Limb (tissue), 2 donors: Measurements from ENCODE around the gene POLA2.
A peak's percentile ranks its signal among the peaks of the same experiment; 100 is the strongest.

ENCODE experiments used
- DNase-seq, 2 donors: peaks; one replicate each; pipeline ENCODE4 v3.0.0-alpha.2; 2016; ENCODE audit errors: extremely low spot score in 2 of 2

POLA2 gene

GRCh38 chr11:65305501-65306268, 43.9 kb downstream of the POLA2 start:
- DNase-seq, result no peak

DNA sequence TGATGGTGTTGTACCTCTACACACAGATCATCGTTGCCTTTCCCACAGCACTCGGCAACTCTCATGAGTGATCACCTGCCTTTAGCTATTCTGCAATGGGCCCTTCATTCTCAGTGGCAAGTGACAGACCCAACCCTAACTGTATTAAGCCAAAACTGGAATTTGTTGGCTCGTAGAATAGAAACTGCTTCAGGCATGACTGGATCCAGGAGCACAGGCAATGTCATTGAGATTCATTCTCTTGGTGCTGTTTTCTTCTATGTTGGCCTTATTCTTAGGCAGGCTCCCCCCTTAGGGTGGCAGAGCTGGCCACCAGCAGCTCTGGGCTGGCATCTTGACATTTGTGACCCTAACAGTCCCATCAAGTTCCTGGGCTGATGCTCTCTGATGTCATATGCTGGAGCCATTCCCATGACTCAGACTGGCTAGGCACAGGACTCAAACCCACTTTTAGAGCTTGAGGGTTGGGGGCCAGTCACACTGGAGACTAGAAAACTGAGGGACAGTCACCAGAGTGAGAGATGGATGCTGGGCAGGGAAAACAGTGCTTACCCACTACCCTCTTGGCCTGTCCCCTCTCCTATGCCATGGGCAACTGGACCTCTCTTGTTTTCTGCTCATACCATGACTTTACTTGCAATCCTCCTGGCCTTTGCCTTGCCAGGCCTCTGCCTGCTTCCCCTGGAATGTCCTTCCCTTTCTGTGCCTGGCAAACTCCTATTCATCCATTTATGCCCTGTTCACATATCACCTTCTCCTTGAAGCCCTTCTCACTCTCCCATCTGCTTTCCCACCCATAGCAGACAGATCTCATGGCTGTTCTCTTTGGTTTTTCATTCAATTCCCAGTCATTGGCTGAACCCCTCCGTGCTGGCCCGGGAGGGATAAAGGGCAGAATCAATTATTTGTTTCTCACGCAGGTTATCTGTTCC, 45.8 kb downstream of the POLA2 start:
- no peak for DNase-seq

DNA sequence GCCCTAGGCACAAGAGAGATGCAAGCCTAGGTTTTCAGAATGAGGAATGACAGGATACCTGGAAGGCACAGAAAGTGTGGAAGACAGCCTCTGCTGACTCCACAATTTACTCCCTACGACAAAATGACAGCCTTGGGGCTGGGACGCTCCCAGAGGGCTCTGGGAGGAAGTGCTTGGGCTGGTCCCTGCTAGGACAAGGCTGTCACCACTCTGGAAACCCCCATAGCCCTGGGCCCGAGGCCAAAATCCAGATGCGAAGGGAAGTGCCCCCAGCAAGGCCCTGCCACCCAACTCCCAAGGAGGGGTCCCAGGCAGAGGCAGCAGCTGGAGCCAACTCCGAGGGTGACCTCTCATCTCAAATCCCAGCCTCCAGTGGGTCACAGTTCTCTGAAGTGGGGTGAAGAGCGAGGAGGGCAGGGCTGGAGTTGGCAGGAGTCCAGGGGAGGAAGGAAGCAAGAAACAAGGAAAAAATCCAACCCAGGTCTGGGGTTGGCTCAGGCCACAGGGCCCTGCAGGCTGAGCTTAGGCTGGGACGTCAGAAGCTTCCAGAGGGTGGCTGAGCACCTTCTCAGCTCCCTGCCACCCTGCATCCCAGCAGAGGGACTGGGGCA, 46.6 kb downstream of the POLA2 start:
- no peak for DNase-seq

DNA sequence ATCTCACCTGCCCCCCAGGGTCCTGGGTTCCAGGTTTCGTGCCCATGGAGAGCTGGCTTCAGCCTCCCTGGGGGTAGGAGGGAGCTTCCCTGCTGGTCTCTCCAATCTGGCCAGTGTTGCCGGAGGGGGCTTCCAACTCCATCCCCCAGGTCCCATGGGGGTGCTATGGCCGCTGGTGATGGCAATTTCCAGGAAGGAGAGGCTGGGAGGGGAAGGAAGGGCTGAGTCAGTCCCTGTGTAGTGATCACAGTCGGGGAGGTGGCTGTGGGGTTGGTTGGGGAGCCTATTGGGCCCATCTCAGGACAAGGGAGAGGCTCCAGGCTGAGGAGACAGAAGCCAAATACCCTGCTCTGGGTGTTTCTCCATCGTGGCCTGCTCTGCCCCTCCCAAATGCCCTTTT, 47.2 kb downstream of the POLA2 start:
- no peak for DNase-seq

- no peak for DNase-seq
Observed at GRCh38 chr11:65310215-65310614, 48.5 kb downstream of the POLA2 start.

- DNase-seq, result no peak
Observed at GRCh38 chr11:65310736-65311135, 49.0 kb downstream of the POLA2 start.

DNA sequence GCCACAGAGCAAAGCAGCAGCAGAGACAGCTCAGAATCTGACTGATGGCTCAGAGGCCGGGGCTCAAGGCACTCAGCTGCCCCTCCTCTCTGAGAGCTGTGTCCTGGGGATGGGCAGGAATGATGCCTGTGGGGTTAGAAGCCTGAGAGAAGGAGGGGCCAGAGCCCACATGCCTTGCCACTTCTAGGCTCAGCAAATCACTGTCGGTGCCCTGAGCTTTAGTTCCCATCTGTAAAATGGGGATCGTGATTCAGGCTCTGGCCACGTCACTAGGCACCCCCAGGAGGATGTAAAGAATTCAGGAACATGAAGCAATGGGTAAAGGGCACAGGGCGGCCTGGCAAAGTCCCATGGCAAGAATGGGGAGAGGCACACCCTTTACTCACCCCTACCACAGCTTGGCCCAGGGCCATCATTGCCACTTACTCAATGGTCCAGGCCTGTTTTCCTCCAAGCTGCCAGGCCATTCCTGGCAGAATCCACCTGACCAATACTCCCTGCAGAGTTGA, 49.5 kb downstream of the POLA2 start:
- no peak for DNase-seq

DNA sequence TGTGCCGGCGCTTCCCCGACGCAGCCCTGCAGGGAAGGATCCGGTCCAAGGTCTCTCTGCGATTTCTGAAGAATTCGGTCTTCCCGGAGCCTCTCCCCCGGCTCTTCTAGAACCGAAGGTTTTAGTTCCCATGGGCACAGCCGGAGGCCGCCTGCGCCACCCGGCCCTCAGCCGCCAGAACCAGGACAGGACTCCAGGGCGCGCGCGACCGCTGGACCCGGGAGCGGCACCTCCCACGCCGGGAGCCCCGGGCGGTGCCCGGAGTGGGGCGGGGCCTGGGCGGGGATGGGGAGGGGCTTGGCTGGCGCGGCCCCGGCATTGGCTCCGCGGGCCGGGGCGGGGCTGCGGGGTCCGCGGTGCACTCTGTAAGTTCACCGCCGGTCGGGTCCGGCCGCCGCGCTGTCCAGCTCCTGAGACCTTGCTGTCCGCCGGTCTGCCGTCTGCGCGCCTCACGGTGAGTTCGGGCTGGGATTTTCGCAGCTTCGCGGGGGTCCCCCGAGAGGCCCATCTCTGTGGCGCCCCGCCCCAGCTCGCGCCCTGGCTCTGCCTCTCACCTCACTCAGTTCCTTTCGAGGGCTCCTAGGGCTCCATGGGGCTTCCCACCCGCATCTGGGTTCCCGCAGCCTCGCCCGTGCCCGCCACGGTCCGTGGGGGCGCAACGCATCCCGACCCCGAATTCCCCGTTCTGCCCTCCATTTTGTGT, 52.9 kb downstream of the POLA2 start, which contains the start of gene CDC42EP2:
TSS of gene CDC42EP2 (plus strand) at position 366 of the 703 bp plus-strand sequence. CDS start 6,033 bp downstream, outside the sequence.
- DNase-seq, result peak; percentile 80 to 89

DNA sequence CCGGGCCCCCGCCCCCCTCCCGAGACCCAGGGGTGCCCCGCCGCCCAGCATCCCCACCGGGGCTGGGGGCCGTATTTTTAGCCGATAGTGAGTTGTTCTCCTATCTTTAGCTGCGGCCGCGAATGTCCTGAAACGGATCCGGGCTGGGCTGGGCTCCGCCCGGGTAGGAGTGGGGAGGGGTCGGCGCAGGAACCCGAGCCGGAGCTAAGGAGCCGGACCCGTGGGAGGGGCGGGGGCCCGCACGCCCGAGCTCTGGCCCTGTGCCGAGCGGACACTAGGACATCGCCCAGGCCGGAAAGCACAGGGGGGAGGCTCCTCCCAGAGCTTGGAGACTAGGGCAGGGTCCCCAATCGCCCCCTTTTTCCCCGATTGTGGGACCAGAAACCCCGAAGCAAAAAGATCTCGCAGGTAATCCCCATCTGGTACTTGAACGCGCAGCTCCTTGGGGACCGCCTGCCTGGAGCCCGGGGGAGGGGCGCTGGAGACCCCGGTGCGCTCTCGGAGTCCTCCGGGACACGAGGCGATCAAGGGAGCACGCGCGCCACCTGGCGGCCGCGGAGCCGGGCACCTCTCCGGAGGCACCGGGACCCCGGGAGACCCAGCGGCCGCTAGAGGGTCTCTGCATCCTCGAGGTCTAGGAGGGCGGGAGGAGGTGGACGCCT, 53.6 kb downstream of the POLA2 start:
- DNase-seq, result peak; percentile 83 to 93

DNA sequence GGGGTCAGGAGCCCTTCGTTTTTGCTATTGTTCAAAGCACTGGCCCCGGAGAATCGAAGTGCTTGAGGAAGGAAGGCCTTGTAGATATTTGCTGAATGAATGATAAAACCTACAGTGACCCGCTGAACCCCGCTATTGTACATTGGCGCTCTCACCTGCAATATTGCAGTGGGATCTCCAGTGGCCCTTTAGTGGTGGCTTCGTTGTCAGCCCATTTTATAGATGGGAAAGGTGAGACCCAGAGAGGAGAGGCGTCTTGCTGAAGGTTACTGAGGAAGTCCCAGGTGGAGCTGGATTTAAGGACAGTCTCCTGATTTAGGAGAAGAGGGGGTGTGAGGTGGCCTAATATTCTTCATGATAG, 54.1 kb downstream of the POLA2 start:
- no peak for DNase-seq

DNA sequence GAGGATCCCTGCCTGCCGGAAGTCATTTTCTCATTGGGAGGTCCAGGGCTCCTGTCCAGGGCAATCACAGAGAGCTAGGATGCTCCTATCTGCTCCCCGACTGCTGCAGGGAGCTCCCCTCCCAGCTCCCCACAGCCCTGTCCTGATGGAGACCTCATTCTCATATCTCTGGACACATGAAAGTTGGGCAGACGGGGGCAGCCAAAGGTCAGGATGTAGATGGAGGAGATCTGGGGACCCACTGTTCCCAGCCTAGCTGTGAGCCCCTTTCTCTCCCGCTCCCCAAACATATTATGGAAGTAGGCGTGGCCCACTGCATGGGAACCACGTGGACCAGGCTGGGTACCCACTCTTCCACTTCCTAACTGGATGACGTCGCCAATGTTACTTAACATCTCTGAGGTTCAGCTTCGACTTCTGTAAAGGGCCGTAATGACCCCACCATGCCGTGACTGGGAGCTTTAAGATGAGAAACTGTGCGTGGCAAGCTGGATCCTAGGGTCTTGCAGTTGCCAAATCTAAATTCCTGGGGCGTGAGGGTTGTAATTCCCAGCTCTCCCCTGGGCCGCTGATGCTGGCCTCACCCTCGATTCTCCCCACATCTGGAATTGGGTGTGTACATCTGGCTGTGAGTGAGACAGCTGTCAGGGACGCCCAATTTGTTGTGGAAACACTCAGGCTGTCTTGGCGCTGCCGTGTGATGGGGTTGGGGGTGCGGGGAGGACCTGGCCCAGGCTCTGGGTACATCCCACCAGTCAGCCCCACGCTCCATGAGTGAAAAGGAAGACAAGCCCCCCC, 54.7 kb downstream of the POLA2 start:
- DNase-seq, result peak in 1 of 2 donors; percentile 83

- peak; percentile 44 to 75 for DNase-seq
Observed at GRCh38 chr11:65317025-65317786, 55.4 kb downstream of the POLA2 start.

GRCh38 chr11:65320386-65321075, 58.8 kb downstream of the POLA2 start:
- no peak for DNase-seq

DNA sequence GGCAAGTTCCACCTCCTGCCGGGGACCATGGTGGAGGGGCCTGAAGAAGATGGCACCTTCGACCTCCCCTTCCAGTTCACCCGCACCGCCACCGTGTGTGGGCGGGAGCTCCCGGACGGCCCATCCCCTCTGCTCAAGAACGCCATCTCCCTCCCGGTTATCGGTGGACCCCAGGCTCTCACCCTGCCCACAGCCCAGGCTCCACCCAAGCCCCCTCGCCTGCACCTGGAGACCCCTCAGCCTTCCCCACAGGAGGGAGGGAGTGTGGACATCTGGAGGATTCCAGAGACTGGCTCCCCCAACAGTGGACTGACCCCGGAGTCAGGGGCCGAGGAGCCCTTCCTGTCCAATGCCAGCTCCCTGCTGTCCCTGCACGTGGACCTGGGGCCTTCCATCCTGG, 59.3 kb downstream of the POLA2 start:
- no peak for DNase-seq

DNA sequence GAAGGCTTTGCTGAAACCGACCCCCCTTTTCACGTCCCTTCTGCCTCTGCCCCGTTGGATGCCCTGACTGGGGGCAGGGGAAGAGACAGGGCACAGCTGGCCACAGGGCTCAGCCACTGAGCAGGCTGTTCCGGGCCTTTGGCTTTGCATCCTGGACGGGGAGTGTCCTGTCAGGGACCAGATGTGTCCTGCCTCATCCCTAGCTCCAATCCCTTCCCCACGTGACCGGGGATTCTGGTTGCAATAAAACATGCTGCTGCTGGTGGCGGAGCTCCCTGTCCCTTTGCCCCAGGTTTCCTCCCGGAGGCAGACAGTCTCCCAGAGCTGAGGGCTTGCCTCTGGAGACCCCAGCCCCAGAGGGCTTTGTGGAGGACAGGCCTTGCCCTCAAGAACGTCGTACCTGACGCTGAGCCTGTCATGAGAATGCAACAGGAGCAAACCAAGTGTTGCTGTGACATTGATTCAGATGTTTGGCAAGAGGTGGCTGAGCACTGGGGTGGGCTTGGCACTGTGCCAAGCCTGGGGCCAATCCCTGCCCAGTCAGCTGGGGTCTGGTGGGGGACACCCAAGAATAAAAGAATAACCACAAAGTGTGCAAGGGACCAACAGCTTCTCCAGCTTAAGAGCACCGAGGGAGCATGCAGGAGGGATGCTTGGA, 60.2 kb downstream of the POLA2 start:
- no peak for DNase-seq

DNA sequence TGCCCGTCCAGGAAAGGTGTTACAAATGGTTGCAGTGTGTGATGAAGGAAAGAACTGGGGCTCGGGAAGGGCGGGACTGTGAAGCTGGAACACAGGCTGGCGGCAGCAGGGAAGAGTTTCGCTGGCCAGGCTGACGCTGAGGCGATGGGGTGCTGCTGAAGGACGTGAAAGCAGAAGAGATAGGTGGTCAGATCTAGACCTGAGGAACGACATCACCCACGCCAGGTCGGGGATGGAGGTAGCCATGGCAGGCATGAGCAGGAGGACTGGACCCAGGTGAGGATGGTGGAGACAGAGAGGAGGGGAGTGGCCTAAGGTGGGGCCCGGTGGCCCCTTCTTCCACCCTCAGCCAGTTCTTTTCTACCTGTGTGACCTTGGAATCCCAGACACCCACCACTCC, 62.1 kb downstream of the POLA2 start:
- DNase-seq, result no peak

DNA sequence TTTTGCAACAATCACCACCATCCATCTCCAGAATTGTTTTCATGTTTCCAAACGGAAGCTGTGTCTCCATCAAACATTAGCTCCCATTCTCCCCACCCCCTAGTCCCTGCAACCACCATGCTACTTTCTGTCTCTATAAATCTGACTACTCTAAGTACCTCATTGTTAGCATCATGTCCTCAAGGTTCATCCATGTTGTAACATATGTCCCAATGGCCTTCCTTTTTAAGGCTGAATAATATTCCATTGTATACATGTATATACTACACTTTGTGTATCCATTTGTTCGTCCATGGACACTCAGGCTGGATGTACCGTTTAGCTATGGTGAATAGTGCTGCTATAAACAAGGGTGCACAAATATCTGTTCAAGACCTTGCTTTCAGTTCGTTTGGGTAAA, 63.7 kb downstream of the POLA2 start:
- no peak for DNase-seq

GRCh38 chr11:65327021-65327420, 65.3 kb downstream of the POLA2 start:
- no peak for DNase-seq
